Fibroblast of villous mesenchyme (primary cell): Measurements from ENCODE around the gene ASTN1. TPM values are rescaled to one million over a fixed set of nuclear protein-coding genes. Genes with fewer than 3 reads are reported as not detected.

Source experiments
- DNase-seq: peaks from one replicate; pipeline ENCODE4 v3.0.0-alpha.2; 2010; ENCODE audit warnings: low read depth
- H3K4me3 ChIP-seq: 2 replicates; pipeline ENCODE4 v1.5.1; 2011; ENCODE audit warnings: low read depth, mild to moderate bottlenecking, low read length
- CTCF ChIP-seq: IDR thresholded peaks from 2 replicates; pipeline ENCODE4 v1.5.1; 2012; ENCODE audit warnings: low read depth, mild to moderate bottlenecking, low read length; ENCODE audit not compliant: insufficient read depth
- total RNA-seq: library from RNA; depleted of rRNA; stranded (reverse); fragments of >200 nt; gene quantifications from 2 replicates; pipeline ENCODE4 v1.2.3, GENCODE V29; 2012

Gene ASTN1
- total RNA-seq, 1 donor = not detected

GRCh38 chr1:176847052-176847451 is 317.5 kb downstream of the ASTN1 start:
- TF ChIP-seq CTCF = no peak
- DNase-seq = no peak
- no peak overlapping the region for H3K4me3 ChIP-seq

- peak; percentile 20 for DNase-seq
- H3K4me3 ChIP-seq = no peak overlapping the region
- TF ChIP-seq CTCF = peak; percentile 37
Measured at GRCh38 chr1:176843352-176844297, 320.9 kb downstream of the ASTN1 start.

GRCh38 chr1:176841238-176841637 is 323.3 kb downstream of the ASTN1 start:
- no peak overlapping the region for H3K4me3 ChIP-seq
- no peak for DNase-seq
- TF ChIP-seq CTCF = no peak

- H3K4me3 ChIP-seq = no peak overlapping the region
- TF ChIP-seq CTCF = no peak
- no peak for DNase-seq
Measured at GRCh38 chr1:176839216-176839615, 325.3 kb downstream of the ASTN1 start.

- no peak for TF ChIP-seq CTCF
- no peak for DNase-seq
- H3K4me3 ChIP-seq = no peak overlapping the region
Measured at GRCh38 chr1:176838276-176838995, 326.1 kb downstream of the ASTN1 start.

GRCh38 chr1:176837708-176838107 is 326.8 kb downstream of the ASTN1 start:
- H3K4me3 ChIP-seq = no peak overlapping the region
- DNase-seq = no peak
- TF ChIP-seq CTCF = no peak
